ENCODE results near the gene UNC13C.

The UNC13C gene

GRCh38 chr15:54127574-54127973 lies 149.3 kb downstream of the UNC13C start:
- DNase-seq, result no peak

- no peak for DNase-seq
Measured at GRCh38 chr15:54131410-54131809, 153.2 kb downstream of the UNC13C start.

GRCh38 chr15:54149115-54149531 lies 170.9 kb downstream of the UNC13C start:
- DNase-seq, result no peak

GRCh38 chr15:54150255-54150654 lies 172.0 kb downstream of the UNC13C start:
- no peak for DNase-seq

GRCh38 chr15:54159012-54159411 lies 180.8 kb downstream of the UNC13C start:
- no peak for DNase-seq

GRCh38 chr15:54187325-54187724 lies 209.1 kb downstream of the UNC13C start:
- no peak for DNase-seq

- DNase-seq, result no peak
Measured at GRCh38 chr15:54197995-54198394, 219.8 kb downstream of the UNC13C start.

GRCh38 chr15:54206586-54207321 lies 228.5 kb downstream of the UNC13C start:
- no peak for DNase-seq

GRCh38 chr15:54208786-54209185 lies 230.5 kb downstream of the UNC13C start:
- no peak for DNase-seq

- no peak for DNase-seq
Measured at GRCh38 chr15:54212635-54213034, 234.4 kb downstream of the UNC13C start.

- no peak for DNase-seq
Measured at GRCh38 chr15:54226455-54226854, 248.2 kb downstream of the UNC13C start.

GRCh38 chr15:54227569-54227968 lies 249.3 kb downstream of the UNC13C start:
- no peak for DNase-seq

GRCh38 chr15:54250326-54250725 lies 272.1 kb downstream of the UNC13C start:
- DNase-seq, result no peak

GRCh38 chr15:54256190-54256589 lies 277.9 kb downstream of the UNC13C start:
- no peak for DNase-seq

GRCh38 chr15:54273928-54274327 lies 295.7 kb downstream of the UNC13C start:
- DNase-seq, result no peak

GRCh38 chr15:54277834-54278233 lies 299.6 kb downstream of the UNC13C start:
- no peak for DNase-seq

- DNase-seq, result no peak
Measured at GRCh38 chr15:54280726-54281125, 302.5 kb downstream of the UNC13C start.

- no peak for DNase-seq
Measured at GRCh38 chr15:54282228-54282836, 304.1 kb downstream of the UNC13C start.

- no peak for DNase-seq
Measured at GRCh38 chr15:54288049-54288448, 309.8 kb downstream of the UNC13C start.

GRCh38 chr15:54289590-54290136 lies 311.4 kb downstream of the UNC13C start:
- no peak for DNase-seq

GRCh38 chr15:54298396-54298795 lies 320.2 kb downstream of the UNC13C start:
- DNase-seq, result no peak

GRCh38 chr15:54304321-54304720 lies 326.1 kb downstream of the UNC13C start:
- no peak for DNase-seq

GRCh38 chr15:54305138-54305537 lies 326.9 kb downstream of the UNC13C start:
- DNase-seq, result no peak

- DNase-seq, result no peak
Measured at GRCh38 chr15:54307252-54307902, 329.1 kb downstream of the UNC13C start.
